Measurements from ENCODE around the gene PXDN.
"Not testable (repeated sequence)": the region's sequence is repeated elsewhere in the genome, so short reads cannot be mapped to it uniquely, and the experiment has no call there.

The PXDN gene

DNA sequence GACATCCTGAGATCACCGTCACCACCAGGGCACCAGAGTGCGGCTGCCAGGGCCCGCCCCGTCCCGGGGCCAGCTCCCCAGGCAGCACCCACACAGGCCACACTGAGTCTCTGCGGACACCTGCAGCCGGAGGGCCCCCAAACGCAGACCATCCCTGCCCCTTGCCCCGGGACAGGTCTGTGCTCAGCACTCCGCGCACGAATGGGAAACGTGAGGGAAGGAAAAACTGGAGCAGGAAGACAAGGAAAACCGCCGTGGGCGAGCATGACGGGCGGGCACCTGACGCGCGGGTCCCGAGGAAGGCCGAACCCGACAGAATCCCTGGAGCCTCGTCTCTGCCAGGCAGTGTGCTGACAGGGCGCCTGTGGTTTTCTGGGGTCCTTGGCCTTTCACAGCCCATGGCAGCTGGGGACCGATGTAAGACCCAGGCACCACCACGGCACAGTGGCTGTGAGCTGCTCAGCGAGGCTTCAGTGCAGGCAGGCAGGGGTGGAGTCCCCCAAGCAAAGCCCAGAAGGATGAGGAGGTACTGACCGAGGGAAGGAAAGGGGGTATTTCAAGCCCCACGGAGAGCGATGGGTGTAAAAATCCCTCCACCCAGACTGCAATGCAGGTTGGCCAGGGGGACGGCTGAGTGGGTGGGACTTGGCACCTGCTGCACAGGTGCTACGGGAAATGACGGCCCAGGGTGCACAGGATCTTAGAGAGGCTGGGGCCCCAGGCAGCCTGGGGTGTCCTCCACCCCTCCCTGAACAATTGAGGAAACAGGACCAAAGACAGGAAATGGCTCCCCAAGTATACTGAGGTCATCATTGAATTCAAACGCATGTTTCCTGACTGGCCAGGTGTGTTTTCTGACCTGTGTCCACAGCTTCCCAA is 59.0 kb downstream of the PXDN start:
- H3K4me3 ChIP-seq (ENCODE audit: low read depth, low read length), result no peak overlapping the region

GRCh38 chr2:1683297-1683696 is 61.0 kb downstream of the PXDN start:
- no peak overlapping the region for H3K4me3 ChIP-seq (ENCODE audit: low read depth, low read length)

DNA sequence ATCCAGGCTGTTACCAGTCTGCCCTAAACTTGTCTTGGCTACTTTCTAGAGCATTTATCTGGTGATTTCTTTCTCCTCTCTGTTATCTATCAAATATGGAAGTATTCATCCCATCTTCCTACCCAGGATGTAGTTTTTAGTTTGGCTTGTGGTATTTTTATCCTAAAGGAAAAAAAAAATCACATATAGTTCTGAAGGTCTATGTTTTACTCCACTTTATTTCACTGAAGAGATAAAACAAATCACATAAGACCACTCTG is 62.2 kb downstream of the PXDN start:
- H3K4me3 ChIP-seq (ENCODE audit: low read depth, low read length), result no peak overlapping the region

GRCh38 chr2:1681323-1682180 is 62.8 kb downstream of the PXDN start:
- no peak overlapping the region for H3K4me3 ChIP-seq (ENCODE audit: low read depth, low read length)

- H3K4me3 ChIP-seq (ENCODE audit: low read depth, low read length), result no peak overlapping the region
Observed at GRCh38 chr2:1681017-1681318, 63.3 kb downstream of the PXDN start.

DNA sequence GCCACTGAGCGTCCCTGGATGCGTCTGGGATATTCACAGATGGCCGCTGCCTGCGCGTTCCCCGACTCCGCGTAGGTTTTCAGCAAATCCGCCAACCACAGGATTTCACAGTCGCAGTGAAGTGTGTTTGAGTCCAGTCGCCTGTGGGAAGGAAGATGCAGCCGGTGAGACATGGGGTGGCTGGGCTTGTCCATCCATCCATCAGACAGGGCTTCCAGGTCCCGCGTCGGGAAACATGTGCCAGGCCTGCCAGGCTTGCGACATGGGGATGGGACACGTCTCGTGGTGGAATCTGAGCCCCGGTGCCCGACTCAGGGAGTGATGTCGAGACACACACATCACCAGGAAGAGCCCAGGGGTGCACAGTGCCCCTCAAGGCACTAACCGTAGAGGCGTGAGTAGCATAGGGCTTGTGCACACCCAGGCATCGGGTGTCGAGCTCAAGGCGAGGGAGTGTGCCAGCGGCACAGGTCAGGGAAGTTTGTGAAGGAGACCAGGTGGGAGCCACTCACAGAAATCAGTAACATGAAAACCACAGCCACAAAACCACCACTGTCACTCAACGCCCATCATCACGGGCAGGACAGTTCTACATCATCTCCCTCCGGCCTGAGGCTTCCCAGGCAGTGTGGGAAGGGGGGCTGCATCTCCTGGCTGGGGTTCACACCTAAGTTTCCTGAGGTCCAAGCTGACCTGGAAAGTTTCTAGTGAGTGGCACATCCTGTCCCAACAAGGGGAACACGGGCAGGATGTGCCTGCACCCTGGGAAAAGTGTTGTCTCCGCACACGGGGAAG is 63.9 kb downstream of the PXDN start:
- H3K4me3 ChIP-seq (ENCODE audit: low read depth, low read length), result no peak overlapping the region

GRCh38 chr2:1679488-1680039 is 64.8 kb downstream of the PXDN start:
- H3K4me3 ChIP-seq (ENCODE audit: low read depth, low read length), result not testable (repeated sequence)

DNA sequence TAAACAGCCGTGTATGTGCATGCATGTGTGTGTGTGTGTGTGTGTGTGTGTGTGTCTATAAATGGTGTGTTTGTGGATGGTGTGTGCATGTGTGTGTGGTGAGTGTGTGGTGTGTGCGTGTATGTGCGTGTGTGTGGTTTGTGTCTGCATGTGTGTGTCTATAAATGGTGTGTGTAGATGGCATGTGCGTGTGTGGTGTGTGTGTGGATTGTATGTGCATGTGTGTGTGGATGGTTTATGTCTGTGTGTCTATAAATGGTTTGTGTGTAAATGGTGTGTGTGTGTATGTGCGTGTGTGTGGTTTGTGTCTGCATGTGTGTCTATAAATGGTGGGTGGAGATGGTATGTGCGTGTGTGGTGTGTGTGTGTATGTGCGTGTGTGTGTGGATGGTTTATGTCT is 65.2 kb downstream of the PXDN start:
- H3K4me3 ChIP-seq (ENCODE audit: low read depth, low read length), result not testable (repeated sequence)

DNA sequence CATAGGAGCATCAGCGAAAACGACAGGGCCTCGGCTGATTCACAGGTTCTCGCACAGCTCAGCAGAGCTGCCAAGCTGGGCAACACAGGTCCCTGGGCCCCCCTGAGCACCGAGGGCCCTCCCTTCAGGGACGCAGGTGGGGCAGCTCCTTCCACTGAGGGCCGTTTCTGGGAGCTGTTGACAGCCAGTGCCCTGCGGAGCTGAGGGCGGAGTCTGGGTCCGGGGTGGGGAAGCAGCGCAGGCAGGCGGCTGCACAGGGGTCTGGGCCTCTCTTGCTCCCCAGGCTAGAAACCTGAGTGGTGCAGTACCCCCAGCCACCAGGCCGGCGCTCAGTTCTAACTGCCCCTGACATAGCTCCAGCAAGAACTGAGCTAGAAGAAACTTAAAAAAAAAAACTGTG is 65.7 kb downstream of the PXDN start:
- no peak overlapping the region for H3K4me3 ChIP-seq (ENCODE audit: low read depth, low read length)

- no peak overlapping the region for H3K4me3 ChIP-seq (ENCODE audit: low read depth, low read length)
Observed at GRCh38 chr2:1677821-1678165, 66.5 kb downstream of the PXDN start.

DNA sequence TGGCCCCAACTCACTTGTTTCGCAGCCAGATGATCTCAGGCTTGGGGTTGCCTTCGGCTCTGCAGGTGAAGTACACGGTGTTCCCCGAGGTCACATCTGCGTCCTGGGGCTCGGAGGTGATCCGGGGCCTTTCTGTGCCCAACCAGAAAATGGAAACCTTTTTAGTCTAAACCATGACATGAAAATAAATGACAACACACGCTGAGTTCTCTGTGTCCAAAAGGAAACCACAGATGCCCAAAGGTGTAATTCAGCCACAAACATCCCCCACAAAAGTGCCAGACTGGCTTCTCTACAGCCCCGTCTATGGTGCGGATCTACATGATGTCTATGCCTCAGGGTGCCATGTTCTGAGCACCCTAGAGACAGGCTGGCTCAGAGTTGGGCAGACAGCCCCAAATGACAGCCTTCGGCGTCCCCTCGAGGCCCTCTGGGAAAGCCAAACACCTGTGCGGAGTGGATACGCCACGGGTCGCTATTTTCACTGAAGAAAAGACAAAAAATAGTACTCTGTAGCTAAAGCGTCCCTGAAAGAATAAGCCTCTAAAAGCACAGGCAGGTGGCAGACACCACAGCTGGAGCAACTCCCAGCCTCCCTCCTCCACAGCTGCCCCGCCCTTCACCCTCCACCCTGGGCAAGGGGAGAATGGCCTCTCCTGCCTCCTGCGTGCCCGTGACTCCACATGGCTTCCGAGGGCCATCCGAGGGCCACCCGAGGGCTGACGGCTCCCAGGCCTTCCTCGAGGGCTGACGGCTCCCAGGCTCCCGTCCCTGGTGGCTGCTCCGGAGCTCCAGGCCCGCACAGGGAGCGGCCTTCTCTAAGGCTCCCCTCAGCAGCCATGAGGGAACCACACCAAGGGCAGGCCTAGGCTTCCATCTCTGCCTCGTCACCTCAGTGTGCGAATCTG is 67.1 kb downstream of the PXDN start:
- no peak overlapping the region for H3K4me3 ChIP-seq (ENCODE audit: low read depth, low read length)

DNA sequence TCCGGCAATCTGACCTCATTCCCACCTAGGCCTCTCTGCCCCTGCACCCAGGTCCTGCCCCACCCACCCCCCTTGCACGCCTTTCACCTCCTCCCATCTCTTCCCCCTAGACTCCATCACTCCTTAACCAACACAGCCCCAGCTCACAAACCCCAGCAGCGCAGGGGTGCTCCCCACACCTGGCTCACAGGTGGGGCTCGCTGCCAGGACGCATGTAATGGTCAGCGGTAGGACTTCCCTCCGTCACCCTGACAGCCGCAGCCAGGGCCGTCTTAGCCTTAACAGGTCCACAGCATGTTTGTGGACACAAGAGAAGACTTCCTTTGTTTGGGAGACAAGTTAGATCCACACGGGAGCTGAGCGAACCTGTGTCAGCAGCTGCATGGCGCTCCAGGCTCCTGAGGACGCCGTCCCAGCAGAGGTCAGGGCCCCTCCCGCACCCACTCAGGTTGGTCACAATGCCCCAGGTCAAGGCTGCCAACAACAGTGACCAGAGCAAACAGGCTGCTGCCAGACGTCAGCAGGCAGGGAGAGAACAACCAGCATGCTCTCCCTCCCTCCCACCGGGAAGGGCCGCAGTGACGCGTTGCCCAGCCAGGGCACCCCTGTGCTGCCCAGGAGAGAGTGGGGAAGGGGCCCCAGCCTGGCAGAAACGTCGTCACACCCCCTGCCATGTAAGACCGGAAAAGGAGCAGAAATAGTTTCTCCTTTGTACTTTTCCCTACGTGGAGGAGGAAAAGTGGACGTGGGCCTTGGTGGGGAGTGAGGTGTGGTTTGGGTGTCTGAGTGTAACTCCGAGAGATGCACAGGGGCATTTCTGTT is 68.0 kb downstream of the PXDN start:
- H3K4me3 ChIP-seq (ENCODE audit: low read depth, low read length), result no peak overlapping the region

DNA sequence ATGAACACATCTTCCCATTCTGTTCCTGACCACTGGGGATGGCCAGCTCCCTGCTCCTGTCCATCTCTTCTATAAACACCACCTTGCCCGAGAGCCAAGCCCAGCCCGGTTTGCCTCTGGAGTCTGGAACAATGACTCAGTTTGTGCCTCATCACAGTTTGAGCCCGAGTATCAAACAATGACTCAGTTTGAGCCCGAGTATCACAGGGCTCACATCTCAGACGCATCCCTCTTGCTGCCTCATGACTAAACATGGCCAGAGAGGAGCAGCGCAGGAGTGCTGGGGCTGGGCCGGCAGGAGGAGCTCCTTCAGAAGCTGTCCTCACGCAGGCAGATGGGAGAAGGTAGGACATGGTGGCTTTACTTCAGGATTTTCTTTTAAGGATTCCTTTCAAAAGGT is 68.7 kb downstream of the PXDN start:
- H3K4me3 ChIP-seq (ENCODE audit: low read depth, low read length), result no peak overlapping the region

- H3K4me3 ChIP-seq (ENCODE audit: low read depth, low read length), result no peak overlapping the region
Observed at GRCh38 chr2:1674766-1675397, 69.4 kb downstream of the PXDN start.

GRCh38 chr2:1674276-1674675 is 70.0 kb downstream of the PXDN start:
- H3K4me3 ChIP-seq (ENCODE audit: low read depth, low read length), result no peak overlapping the region

DNA sequence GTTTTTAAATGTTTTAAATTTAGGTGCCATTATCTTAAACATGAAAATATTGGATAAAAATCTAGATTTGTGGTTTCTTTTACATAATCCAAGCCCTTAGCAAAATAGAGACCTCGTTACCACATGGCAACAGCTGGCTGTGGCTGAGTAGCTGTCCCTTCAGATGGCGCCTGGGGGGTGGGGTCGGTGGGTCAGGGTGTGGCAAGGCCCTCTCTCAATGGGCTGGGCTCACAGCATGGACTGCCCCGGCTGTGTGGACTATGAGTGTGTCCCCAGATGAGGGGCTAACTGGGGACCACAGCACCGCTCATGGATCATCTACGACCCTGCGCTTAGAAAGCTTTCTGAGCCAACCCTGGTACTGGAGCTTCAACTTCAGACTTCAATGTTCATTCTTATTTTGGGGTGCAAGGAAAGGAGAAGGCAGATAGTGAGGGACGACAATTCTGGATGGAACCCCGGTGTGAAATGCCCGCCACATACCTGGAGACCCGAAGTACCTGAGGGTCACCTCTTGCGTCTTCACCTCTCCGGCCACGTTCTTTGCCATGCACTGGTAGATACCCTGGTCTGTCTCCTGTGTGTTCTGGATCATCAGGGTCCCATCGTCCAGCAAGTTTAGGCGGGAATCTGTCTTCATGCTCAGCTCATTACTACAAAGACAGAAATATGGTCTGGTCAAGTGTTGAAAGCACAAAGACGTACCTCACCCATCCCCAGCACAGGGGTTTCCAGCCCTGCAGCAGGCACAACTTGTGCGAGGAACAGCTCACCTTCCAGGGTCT is 71.0 kb downstream of the PXDN start:
- no peak overlapping the region for H3K4me3 ChIP-seq (ENCODE audit: low read depth, low read length)

DNA sequence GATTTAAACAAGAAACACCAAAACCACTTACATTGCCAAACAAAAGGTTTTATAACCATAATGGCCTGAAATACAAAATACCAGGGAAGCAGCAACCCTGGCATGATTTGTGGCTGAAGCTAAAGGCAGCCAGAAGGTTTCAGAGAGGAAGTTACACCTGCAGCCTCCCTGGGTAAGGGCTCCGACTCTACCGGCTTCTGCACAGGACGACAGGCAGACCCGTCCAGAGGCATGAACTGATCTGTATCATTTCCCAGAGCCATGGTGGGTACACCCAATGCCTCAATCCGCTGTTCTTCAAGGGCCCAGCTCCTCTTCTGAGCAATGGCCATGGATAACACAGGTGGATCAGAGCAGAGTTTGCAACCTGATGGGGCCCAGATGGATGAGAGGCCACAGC is 71.6 kb downstream of the PXDN start:
- no peak overlapping the region for H3K4me3 ChIP-seq (ENCODE audit: low read depth, low read length)

GRCh38 chr2:1671916-1672315 is 72.4 kb downstream of the PXDN start:
- H3K4me3 ChIP-seq (ENCODE audit: low read depth, low read length), result no peak overlapping the region

All from iPS-11a (cell line).